Keratinocyte (primary cell): ENCODE measurements around the gene SHISA7. TPM values are rescaled to one million over a fixed set of nuclear protein-coding genes. Genes with fewer than 3 reads are reported as not detected.

Experiments
- DNase-seq: peaks from one replicate; pipeline ENCODE4 v3.0.0-alpha.2; 2011; ENCODE audit warnings: low read depth, missing footprints, low spot score
- FAIRE-seq: peaks from 2 replicates; lab custom pipeline; 2011; peaks lifted over from hg19 to GRCh38; lab: Jason Lieb, UNC
- H2AFZ ChIP-seq: 2 replicates; pipeline ENCODE4 v1.6.0; 2012; ENCODE audit warnings: low read length, control low read depth, inconsistent platforms; ENCODE audit not compliant: control insufficient read depth
- H3K27ac ChIP-seq: 2 replicates; pipeline ENCODE4 v1.5.1; 2011; ENCODE audit warnings: low read length; ENCODE audit not compliant: control insufficient read depth, insufficient read depth
- H3K27me3 ChIP-seq: 3 replicates; pipeline ENCODE4 v1.6.0; 2011; ENCODE audit warnings: low read length; ENCODE audit not compliant: control insufficient read depth, insufficient read depth; ENCODE audit errors: extremely low read depth
- H3K36me3 ChIP-seq, 2 experiments: 2 replicates in 1 of 2; 3 replicates in 1 of 2; pipeline ENCODE4 v1.5.1; 2011; ENCODE audit warnings: low read length in 2 of 2, mild to moderate bottlenecking in 1 of 2; ENCODE audit not compliant: control insufficient read depth in 2 of 2, insufficient read depth in 2 of 2; ENCODE audit errors: extremely low read depth in 1 of 2
- H3K4me1 ChIP-seq: 3 replicates; pipeline ENCODE4 v1.5.1; 2011; ENCODE audit warnings: low read length; ENCODE audit not compliant: control insufficient read depth, insufficient read depth; ENCODE audit errors: extremely low read depth
- H3K4me2 ChIP-seq: 3 replicates; pipeline ENCODE4 v1.6.0; 2011; ENCODE audit warnings: low read depth, low read length; ENCODE audit not compliant: control insufficient read depth, insufficient read depth; ENCODE audit errors: extremely low read depth
- H3K4me3 ChIP-seq, 3 experiments: fragments of 200-600 bp in 1 of 3; sonication (generic) in 1 of 3; 2 replicates in 2 of 3; 3 replicates in 1 of 3; pipeline ENCODE4 v1.5.1; 2011 to 2016; ENCODE audit warnings: low read length in 3 of 3, mild to moderate bottlenecking in 3 of 3, control low read depth in 2 of 3, inconsistent platforms in 1 of 3, low read depth in 1 of 3, mixed read lengths in 1 of 3, mixed run types in 1 of 3, moderate library complexity in 1 of 3; ENCODE audit not compliant: control insufficient read depth in 2 of 3, insufficient read depth in 2 of 3; ENCODE audit errors: extremely low read depth in 1 of 3
- H3K79me2 ChIP-seq: 2 replicates; pipeline ENCODE4 v1.6.0; 2012; ENCODE audit warnings: low read length; ENCODE audit not compliant: control insufficient read depth, insufficient read depth
- H3K9ac ChIP-seq: 3 replicates; pipeline ENCODE4 v1.6.0; 2011; ENCODE audit warnings: low read length; ENCODE audit not compliant: control insufficient read depth, insufficient read depth; ENCODE audit errors: extremely low read depth
- H3K9me1 ChIP-seq: 3 replicates; pipeline ENCODE4 v1.6.0; 2011; ENCODE audit warnings: low read length; ENCODE audit not compliant: control insufficient read depth, insufficient read depth; ENCODE audit errors: extremely low read depth
- H3K9me3 ChIP-seq: 2 replicates; pipeline ENCODE4 v1.5.1; 2012; ENCODE audit warnings: low read depth, low read length; ENCODE audit not compliant: control insufficient read depth
- H4K20me1 ChIP-seq: 3 replicates; pipeline ENCODE4 v1.6.0; 2011; ENCODE audit warnings: low read length; ENCODE audit not compliant: control insufficient read depth, insufficient read depth; ENCODE audit errors: extremely low read depth
- EZH2 ChIP-seq: IDR thresholded peaks from one replicate; pipeline ENCODE4 v1.6.1; 2012; ENCODE audit warnings: inconsistent platforms, mild to moderate bottlenecking, low read length, moderate library complexity
- dilution Hi-C: fragments of 300-500 bp; cut with MboI; formaldehyde crosslinking; loops from one replicate; pipeline ENCODE4 v1.7.0; 2020; ENCODE audit warnings: low sequenced_read_pairs; ENCODE audit not compliant: extremely low pct_ligation_motif_present
- polyA plus RNA-seq, 5 experiments: library from polyadenylated mRNA; depleted of rRNA in 3 of 5; stranded (reverse) in 3 of 5; stranded (forward) in 1 of 5; unstranded in 1 of 5; fragments of >200 nt; gene quantifications; 1 replicate in 1 of 5; 2 replicates in 3 of 5; 3 replicates in 1 of 5; pipeline versions ENCODE4 v1.2.1 to v1.2.3, GENCODE V29; 2011 to 2012; ENCODE audit warnings: missing spikeins in 2 of 5, low read depth in 1 of 5, low replicate concordance in 1 of 5
- TF ChIP-seq, protein P1 (sequence below), 3 experiments: IDR thresholded peaks in 1 of 3; conservative IDR thresholded peaks in 1 of 3; optimal IDR thresholded peaks in 1 of 3; 2 replicates in 2 of 3; 3 replicates in 1 of 3; pipeline versions ENCODE3 to v1.5.1; 2011; ENCODE audit warnings: low read length in 3 of 3, mild to moderate bottlenecking in 3 of 3, moderate library complexity in 2 of 3, control low read depth in 1 of 3, inconsistent platforms in 1 of 3; ENCODE audit not compliant: insufficient read depth in 2 of 3; ENCODE audit errors: extremely low read depth in 1 of 3

Gene SHISA7
- polyA plus RNA-seq, 1 donor (not counting 4 experiments of a cell fraction or from before 2014, with no cell fraction given) = not detected

DNA sequence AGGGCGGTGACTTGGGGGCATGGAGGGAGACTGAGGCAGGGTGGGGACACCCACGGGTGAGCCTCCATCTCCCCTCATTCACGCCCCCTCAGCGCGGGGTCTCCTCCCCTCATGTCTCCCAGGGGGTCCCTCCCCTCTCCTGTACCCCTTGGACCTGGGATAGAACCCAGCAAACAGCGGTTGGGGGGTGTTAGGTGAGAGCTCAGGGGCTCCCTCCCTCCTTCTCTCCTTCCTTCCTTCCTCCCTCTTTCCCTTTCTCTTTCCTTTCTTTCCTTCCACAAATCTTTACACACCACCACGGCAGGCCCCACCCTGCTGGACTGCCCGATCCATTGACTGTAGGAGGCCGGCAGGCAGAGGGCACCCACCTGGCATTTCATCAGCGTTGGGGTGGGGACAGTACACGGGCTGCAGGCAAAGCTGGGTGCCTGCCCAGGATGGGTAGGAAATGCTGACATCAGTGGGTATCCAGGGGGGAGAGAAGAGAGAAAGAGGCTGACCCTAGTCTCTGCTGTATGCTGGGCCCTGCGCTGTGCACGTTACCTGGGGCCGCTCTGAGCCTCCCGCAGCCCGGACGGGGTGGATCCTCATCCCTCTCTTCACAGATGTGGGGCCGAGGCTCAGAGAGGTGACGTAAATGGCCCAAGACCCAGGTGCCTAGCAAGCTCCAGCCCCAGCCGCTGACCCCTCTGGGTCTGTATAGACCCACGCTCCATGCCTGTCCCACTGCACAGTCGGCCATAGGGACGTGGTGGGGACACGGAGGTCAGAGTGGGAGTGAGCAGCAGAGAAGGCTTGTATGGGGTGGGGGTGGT lies 48.7 kb upstream of the SHISA7 start:
- no peak overlapping the region for H3K27ac ChIP-seq

DNA sequence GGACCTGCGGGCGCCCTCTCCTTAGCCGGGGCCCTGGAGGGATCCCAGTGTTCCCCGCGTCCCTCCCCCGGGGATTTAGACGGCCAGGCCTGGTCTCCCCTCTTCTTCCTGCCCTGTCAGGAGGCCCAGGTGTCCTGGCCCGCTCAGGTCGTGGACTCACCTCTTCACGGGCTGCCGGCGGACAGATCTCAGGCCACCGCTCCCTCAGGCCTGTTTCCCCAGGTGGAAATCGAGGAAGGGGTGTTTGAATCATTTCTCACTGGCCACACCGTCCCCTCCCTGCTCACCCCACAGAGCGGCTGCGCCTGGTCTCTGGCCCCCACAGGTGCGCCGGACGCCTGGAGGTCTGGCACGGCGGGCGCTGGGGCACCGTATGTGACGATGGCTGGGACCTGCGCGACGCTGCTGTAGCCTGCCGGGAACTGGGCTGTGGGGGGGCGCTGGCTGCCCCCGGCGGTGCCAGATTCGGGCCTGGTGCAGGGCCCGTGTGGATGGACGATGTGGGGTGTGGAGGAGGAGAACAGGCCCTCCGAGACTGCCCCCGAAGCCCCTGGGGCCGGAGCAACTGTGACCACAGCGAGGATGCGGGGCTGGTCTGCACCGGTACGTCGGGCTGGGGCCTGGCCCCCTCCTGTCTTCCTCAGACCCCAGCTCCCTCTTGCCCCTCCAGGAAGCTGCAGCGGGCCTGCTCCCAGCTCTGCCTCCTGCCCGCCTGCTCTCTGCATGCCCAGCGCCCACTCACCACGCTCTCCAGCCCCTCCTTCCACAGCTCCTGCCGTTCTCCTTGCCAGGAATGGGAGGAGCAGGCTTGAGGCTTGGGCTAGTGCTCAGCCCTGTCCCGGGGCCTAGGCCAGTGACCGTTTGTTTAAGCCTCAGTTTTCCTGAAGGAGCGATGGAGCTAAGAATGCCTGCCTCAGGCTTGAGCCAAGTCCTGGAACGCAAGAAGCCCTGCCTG lies 47.7 kb upstream of the SHISA7 start:
- no peak overlapping the region for H3K9ac ChIP-seq
- no peak overlapping the region for H3K4me2 ChIP-seq
- H3K9me3 ChIP-seq = no peaks in the 10 kb centered on the region
- no peaks in the 10 kb centered on the region for H4K20me1 ChIP-seq
- DNase-seq = no peak
- dilution Hi-C loops = no loop called here
- no peak overlapping the region for H3K4me3 ChIP-seq
- H3K27me3 ChIP-seq = peaks cover 40% of the 10 kb centered on the region
- peaks cover 28% of the 10 kb centered on the region for H3K4me1 ChIP-seq
- H3K79me2 ChIP-seq = no peaks in the 10 kb centered on the region
- no peak for TF ChIP-seq EZH2
- TF ChIP-seq, protein P1, sequence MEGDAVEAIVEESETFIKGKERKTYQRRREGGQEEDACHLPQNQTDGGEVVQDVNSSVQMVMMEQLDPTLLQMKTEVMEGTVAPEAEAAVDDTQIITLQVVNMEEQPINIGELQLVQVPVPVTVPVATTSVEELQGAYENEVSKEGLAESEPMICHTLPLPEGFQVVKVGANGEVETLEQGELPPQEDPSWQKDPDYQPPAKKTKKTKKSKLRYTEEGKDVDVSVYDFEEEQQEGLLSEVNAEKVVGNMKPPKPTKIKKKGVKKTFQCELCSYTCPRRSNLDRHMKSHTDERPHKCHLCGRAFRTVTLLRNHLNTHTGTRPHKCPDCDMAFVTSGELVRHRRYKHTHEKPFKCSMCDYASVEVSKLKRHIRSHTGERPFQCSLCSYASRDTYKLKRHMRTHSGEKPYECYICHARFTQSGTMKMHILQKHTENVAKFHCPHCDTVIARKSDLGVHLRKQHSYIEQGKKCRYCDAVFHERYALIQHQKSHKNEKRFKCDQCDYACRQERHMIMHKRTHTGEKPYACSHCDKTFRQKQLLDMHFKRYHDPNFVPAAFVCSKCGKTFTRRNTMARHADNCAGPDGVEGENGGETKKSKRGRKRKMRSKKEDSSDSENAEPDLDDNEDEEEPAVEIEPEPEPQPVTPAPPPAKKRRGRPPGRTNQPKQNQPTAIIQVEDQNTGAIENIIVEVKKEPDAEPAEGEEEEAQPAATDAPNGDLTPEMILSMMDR (optimal IDR thresholded peaks at IDR 0.05 in 1 of 3, IDR thresholded peaks at IDR 0.05 in 1 of 3, conservative IDR thresholded peaks at IDR 0.05 in 1 of 3; ENCODE audit: extremely low read depth in 1 of 3, insufficient read depth in 2 of 3, low read length in 3 of 3) = no peak
- H3K27ac ChIP-seq = no peak overlapping the region
- H3K9me1 ChIP-seq = peaks cover 3% of the 10 kb centered on the region
- no peak for FAIRE-seq
- no peak overlapping the region for H2AFZ ChIP-seq
- H3K36me3 ChIP-seq = peaks cover 0 to 5% of the 10 kb centered on the region in 2 experiments

More for the DNA sequence above, 48.7 kb upstream of the SHISA7 start:
- Histone ChIP-seq H3K27me3 (peaks cover 40% of the 10 kb centered on the region), H3K79me2 (no peaks in the 10 kb centered on the region), H3K4me1 (peaks cover 19% of the 10 kb centered on the region), H4K20me1 (no peaks in the 10 kb centered on the region), H3K36me3 (no peaks in the 10 kb centered on the region), H3K9ac (no peak overlapping the region), H3K9me1 (peaks cover 3% of the 10 kb centered on the region), H3K9me3 (no peaks in the 10 kb centered on the region), H3K4me2 (no peak overlapping the region), H2AFZ (no peak overlapping the region), H3K4me3 (no peak overlapping the region)
- no peak for TF ChIP-seq EZH2
- TF ChIP-seq, protein P1 (optimal IDR thresholded peaks at IDR 0.05 in 1 of 3, IDR thresholded peaks at IDR 0.05 in 1 of 3, conservative IDR thresholded peaks at IDR 0.05 in 1 of 3; ENCODE audit: extremely low read depth in 1 of 3, insufficient read depth in 2 of 3, low read length in 3 of 3) = no peak
- FAIRE-seq = no peak
- DNase-seq = no peak
- dilution Hi-C loops = no loop called here
